CD4-positive, alpha-beta T cell treated with Interleukin-4 for 4 hours (primary cell): ENCODE results near the gene SLC9A7.
"Not testable (repeated sequence)": the region's sequence is repeated elsewhere in the genome, so short reads cannot be mapped to it uniquely, and the experiment has no call there.

Source experiments
- DNase-seq: peaks from one replicate; pipeline ENCODE4 v3.0.0-alpha.2; 2020

Gene SLC9A7

GRCh38 chrX:46750889-46751288, 8.0 kb downstream of the SLC9A7 start:
- no peak for DNase-seq

DNA sequence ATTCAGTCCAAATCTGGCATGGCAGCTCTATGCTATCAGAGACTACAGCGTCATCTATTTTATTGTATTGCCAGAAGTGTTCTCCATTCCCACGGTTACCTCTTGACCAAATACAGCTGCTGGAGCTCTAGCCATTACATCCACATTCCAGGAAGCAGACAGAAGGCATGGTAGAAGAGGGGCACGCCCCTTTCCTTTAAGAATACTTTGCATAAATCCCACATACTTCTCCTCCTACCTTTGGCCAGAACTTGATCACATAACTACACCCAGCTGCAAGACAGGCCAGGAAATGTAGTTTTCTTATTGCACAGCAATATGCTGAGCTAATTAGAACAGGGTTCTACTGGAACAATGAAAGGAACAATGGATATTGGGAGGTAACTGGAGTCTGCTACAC, 14.9 kb downstream of the SLC9A7 start:
- no peak for DNase-seq

- DNase-seq, result no peak
Measured at GRCh38 chrX:46743046-46743445, 15.9 kb downstream of the SLC9A7 start.

DNA sequence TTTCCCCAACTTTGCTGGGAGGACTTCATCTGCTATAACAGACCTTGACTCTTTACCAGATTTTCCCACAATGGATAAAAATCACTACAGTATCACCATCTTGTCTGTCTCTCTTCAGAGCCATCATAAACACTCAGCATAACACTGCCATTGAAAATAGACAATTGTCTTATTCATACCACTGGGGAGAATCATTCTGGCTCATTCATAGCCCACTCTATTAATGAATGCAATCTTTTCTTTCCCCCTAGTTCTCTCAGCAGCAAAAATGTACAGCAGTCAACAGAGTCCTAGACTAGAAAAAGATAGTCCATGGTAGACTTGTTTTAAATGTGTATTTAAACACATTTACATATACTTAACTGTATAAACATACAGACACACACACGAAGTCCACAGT, 19.2 kb downstream of the SLC9A7 start:
- no peak for DNase-seq

DNA sequence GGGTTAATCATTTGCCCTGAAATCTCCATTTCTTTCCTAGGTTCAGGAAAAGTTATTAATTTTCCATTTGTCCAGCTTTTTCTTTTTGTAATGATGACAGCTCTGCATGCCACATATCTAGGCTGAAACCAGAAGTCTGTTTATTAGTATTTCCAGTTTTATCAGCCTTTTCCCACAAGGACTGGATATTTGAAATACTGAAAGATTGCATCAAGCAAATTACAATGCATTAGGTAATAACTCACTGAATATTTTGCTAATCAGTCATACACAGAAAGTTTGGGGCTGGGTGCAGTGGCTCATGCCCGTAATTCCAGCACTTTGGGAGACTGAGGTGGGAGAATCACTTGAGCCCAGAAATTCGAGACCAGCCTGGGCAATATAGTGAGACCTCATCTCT, 21.5 kb downstream of the SLC9A7 start:
- no peak for DNase-seq

- no peak for DNase-seq
Measured at GRCh38 chrX:46737041-46737440, 21.9 kb downstream of the SLC9A7 start.

DNA sequence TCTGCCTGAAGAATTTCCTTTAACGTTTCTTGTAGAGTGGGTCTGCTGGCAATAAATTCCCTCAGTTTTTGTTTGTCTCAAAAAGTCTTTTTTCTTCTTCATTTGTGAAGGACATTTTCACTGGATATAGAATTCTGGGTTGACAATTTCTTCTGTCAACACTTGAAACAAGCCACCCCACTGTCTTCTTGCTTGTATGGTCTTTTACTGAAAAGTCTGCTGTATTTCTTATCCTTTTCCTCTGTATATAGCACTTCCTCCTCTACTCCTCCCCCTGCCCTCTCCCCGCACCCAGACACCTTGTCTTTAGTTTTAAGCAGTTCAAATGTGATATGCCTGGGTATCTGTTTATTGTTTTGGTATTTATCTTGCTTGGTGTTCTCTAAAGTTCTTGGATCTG, 23.3 kb downstream of the SLC9A7 start:
- no peak for DNase-seq

DNA sequence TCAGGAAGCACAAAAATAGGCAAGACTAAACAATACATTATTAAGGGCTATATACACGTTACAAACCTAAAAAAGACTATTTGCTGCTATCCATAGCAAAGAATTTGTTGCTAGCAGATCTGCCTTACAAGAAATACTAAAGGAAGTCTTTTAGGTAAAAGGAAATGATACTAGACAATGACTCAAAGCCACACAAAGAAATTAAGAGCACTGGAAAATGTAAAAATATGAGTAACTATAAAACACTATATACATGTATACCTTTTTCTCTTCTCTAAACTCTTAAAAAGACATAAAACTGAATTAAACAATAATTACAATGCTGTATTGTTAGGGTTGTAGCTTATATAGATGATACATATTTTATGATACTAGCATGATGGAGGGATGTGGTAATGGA, 25.7 kb downstream of the SLC9A7 start:
- no peak for DNase-seq

DNA sequence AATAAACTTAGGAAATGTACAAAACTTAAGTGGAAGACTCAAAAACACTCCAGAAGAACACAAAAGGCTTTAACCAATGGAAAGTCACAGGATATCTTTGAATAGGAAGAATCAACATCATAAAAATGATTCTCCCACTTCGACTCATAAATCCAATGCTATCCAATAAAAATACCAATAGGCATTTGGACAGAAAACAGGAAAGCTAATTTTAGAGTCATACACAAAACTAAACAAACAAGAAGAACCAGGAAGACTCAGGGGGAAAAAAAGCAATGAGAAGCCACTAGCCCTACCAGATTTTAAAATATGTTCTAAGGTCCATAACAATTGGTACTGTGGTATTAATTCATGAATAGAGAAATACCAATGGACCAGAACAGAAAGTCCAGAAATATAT, 28.2 kb downstream of the SLC9A7 start:
- DNase-seq, result no peak

GRCh38 chrX:46727441-46727840, 31.5 kb downstream of the SLC9A7 start:
- no peak for DNase-seq

DNA sequence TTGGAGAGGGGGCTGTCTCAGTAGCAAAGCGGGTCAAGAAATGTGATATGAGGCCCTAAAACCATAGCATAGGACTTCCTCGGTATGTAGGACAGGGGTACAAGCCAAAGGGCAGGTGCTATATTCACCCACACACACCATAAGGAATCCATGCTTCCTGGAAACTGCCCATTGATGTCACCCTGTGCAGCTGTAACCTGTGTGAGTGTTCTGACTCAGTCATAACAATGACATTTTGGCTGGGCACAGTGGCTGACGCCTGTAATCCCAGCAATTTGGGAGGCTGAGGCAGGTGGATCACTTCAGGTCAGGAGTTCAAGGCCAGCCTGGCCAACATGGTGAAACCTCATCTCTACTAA, 35.4 kb downstream of the SLC9A7 start:
- DNase-seq, result not testable (repeated sequence)

DNA sequence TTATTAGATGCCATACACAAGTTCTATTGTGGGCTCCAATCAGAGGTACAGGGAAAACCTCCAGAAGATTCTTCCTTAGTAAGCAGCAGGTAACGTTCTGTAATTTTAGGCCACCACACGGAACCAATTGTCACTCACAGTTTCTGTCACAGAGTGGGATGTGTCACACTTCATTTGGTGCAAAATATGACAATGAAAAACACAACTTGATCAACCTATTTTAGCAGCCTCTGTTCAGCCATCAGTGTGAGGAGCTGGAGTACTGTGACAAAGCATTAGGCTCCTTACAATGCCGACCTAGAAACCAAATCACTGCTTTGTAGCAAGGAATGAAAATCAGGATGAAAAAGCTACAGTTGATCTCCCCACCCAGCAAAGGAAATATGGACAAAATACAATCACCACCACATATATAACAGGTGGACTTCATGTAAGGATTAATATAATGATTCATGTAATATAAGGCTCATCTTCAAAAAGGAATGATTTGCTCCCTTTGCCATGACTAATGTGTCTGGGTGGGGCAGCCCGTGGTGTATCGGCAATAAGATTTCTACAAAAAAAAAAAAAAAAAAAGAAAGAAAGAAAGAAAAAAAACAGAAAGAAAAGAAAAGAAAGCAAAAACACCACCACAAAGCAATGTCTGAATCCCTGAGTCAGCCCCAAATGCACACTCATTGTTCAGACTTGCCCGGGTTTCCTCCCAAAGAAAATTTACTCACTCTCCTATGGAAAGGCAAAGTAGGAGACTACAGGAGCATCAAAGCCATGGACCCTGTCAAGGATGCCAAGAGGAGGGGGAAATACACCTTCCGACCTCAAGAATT, 36.0 kb downstream of the SLC9A7 start:
- no peak for DNase-seq

GRCh38 chrX:46716796-46717195, 42.1 kb downstream of the SLC9A7 start:
- no peak for DNase-seq

DNA sequence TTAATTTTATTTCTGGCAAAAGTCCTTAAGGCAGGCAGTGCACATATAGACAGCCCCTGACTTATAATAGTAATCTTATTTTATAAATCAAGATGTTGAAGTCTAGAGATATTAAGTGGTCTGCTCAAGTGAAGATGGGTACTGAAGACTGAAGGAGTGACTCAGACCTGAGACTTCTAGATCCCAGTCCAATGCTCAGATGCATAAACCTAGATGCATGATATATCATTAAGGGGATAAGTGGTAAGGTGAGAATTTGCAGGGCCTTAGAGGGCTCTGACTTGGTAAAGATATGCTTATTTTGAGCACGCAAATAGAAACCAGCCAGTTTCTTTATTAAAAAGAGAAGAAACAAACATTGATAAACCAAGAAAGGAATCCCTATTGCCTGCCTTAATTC, 42.9 kb downstream of the SLC9A7 start:
- no peak for DNase-seq

- DNase-seq, result no peak
Measured at GRCh38 chrX:46715530-46715929, 43.4 kb downstream of the SLC9A7 start.

- no peak for DNase-seq
Measured at GRCh38 chrX:46713672-46714490, 45.0 kb downstream of the SLC9A7 start.

DNA sequence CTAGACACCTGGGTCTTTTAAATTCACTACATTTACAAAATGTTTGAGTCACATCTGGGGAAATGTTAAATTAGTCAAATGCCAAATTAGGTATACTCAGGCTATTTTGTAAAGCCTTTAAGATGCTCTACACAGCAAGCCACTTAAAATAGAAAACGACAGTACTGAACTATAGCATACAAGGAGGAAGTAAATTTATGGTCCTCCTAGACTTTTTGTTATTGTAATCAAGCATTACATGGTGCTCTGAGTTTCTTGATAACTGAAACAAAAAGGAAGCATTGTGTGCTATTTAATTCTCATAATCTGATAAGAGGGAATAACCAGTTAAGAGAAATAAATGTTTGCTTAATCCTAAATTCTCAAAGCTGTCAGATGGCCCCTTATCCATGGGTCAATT, 46.2 kb downstream of the SLC9A7 start:
- no peak for DNase-seq

DNA sequence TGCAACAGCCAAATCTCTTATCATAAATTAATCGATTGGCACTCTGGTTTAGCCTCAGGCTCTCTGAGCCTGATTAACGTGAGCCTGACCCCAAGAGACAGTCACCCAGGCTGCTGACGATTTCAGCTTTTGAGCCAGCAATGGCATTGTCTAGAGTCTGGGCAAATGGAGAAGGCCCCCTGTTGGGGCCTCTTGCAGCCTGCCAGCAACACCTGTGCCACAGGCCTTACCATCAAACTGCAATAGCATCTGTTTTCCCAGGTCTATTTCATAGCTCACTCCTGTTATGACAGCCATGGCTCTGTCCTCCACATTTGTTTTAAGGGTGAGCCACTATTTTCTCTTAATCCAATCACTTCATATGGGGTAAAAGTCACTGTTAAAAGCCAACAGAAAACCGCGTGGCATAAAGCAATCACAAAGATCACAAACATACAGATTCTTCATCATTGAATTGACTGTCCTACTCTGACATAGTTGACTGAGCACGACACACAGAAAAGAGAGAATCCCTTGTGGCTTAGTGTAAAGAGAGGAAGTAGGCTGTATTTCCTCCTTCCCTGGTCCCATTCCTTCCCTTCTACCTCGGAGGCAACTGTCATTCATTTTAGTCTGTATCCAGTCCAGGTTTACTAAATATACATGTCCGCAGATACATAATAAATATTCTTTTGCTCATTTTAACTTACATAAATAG, 47.8 kb downstream of the SLC9A7 start:
- DNase-seq, result no peak

DNA sequence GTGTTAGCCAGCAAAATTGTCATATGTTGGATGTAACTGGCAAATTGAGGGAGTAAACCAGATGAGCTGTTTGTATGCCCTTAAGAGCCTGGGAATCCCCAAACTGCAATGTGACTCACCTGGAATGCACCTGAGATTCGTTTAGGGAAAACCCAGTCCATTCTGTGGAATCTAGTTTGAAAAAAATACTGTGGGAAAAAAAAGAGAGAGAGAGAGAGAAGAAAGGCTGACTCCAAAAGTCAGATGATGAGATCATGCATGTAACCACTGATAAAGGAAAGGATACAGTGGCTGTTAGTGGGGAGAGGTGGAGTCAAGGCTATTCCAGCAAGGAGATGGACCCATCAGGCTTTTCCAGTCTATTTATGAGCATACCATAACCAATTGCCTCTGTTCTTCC, 48.5 kb downstream of the SLC9A7 start:
- peak; percentile 5 for DNase-seq

DNA sequence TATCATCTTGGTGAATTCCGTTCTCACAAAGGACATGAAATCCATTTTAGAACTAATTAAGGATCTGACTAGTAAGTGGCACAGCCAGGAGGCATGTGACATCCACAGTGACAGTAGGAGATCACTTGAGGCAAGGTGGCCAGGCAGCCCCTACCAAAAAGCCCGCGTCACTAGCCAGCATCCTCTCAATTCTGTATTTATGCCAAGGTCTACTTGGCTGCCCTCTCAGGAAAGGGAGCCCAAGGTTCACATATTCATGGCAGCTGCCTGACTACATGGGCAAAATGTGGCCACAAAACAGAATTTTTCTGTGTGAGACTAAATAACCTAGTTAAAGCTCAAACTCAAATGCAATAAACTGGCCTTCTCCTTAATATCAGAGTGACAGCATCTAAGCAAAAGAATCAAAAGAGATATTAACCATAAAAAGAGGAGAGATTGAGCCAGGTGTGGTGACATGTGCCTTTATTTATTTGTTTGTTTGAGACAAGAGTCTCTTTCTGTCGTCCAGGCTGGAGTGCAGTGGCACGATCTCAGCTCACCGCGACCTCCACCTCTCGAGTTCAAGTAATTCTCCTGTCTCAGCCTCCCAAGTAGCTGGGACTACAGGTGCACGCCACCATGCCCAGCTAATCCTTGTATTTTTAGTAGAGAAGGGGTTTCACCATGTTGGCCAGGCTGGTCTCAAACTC, 51.5 kb downstream of the SLC9A7 start:
- no peak for DNase-seq

- DNase-seq, result peak; percentile 30
Measured at GRCh38 chrX:46704767-46705386, 54.0 kb downstream of the SLC9A7 start.

DNA sequence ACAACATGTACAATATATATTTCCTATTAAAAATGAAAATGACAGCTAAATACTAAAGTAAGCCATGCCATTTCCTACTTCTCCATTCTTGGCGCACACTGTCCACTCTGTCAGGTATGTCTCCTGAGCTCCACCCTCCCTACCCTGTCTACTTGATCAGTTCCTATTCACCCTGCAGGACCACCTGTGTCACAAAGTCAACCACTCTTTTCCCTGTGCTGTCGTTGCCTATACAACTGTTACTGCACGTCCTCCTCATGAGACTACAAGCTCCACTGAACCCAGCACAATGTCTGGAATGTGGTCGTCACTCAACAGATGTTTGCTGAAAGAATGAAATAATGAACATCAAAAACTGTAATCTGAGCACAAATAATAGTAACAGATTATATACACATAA, 54.9 kb downstream of the SLC9A7 start:
- no peak for DNase-seq

DNA sequence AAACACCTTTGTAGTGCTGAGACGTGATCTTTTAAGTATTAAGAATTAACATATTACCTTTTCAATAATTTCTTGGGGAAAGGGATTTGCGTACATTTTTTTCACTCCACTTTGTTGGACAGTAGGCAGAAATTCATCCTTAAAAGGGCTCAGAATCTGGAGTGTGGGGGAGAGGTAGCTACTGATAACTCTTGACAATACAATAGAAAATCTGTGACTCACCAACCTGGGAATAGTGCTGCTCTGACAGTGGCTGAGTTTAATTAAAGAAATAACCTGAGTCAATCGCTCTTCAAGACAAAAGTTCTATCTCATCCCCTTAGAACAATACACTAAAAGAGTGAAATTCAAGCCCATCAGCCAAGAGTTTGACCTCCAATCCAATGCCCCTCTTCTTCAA, 60.2 kb downstream of the SLC9A7 start:
- DNase-seq, result no peak
